GM21786 (cell line): Measurements from ENCODE around the gene CEP128.

Experiments used
- ATAC-seq: cut with Tn5 transposase; IDR thresholded peaks from one replicate; pipeline ENCODE4 v1.9.1; 2021; ENCODE audit not compliant: unreplicated experiment

The CEP128 gene

DNA sequence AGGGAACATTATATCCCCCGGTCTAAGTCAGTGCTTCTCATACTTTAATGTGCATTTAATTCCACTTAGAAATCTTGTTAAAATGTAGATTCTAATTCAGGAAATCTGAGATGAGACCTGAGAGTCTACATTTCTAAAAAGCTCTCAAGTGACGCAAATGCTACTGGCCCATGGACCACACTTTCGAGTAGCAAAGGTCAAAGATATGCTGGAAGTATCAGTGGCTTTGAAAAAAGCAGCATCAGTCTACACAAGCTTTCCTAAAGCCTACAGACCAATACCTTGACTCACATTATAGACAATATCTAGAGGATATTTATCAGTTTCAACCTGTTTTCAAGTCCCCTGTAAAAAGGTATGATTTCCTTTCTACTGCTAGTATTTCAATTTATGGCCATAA is 248.6 kb downstream of the CEP128 start:
- no peak for ATAC-seq

DNA sequence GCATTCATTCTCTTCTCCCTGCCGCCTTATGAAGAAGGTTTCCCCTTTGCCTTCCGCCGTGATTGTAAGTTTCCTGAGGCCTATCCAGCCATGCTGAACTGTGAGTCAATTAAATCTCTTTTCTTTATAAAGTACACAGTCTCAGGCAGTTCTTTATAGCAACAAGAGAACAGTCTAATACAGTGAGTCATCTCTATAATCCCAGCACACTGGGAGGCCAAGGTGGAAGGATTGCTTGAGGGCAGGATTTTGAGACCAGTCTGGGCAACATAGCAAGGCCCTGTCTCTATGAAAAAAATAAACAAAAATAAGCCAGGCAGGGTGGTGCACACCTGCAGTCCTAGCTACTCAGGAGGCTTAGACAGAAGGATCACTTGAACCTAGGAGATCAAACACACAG is 259.9 kb downstream of the CEP128 start:
- ATAC-seq: no peak

DNA sequence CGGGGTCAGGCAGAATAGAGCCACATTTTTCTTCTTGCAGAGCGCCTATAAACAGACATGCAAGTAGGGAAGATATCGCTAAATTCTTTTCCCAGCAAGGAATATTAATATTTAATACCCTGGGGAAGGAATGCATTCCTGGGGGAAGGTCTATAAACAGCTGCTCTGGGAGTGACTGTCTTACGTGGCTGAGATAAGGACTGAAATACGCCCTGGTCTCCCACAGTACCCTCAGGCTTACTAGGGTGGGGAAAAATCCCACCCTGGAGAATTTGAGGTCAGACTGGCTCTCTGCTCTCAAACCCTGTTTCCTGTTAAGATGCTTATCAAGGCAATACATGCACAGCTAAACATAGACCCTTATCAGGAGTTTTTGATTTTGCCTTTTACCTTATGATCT is 262.3 kb downstream of the CEP128 start:
- ATAC-seq: no peak

DNA sequence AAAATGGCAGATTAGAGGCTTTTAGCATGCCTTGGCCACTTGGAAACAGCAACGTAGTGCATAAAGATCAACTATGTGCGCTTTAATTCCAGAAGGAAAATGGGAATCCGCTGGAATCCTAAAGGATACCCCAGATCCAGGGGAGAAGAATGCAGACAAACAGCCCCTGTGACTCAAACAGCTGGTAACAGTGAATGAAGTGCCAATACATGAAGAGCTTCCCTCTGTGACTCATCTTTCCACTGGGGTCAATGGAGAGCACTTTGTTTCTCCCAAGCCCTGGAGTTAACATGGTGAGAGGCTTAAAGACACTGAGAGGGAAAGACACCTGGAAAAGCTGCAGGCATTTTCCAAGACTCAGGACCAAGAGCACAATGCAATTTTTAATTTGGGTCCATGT is 263.1 kb downstream of the CEP128 start:
- no peak for ATAC-seq

DNA sequence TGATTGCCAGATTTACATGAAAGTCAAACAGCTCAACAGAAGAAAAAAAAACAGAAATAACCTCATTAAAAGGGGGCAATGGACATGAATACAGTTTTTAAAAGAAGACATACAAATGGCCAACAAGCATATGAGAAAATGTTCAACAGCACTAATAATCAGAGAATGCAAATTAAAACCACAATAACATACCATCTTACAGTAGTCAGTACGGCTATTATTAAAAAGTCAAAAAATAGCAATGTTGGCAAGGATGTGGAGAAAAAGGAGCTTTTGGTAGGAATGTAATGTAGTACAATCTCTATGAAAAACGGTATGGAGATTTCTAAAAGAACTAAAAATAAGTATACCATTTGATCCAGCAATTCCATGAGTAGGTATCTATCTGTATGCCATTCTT is 272.1 kb downstream of the CEP128 start:
- ATAC-seq: no peak

DNA sequence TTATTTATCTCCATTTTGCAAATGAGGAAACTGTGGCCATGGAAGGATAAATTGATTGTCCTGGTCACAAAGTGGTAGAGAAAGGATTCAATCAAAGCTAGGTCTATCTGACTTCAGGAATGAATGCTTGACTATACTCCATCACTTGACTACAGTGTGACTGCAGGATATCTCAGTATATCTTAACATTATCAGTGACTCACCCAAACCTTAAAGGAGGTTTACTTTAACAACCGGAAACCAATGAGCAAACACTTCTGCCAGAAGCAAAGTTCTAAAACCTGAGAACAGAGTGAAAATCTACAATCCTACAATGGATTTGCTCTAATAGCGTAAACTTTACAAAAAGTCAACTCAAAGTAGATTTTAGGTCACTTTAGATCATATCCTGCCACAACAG is 277.0 kb downstream of the CEP128 start:
- ATAC-seq: no peak

DNA sequence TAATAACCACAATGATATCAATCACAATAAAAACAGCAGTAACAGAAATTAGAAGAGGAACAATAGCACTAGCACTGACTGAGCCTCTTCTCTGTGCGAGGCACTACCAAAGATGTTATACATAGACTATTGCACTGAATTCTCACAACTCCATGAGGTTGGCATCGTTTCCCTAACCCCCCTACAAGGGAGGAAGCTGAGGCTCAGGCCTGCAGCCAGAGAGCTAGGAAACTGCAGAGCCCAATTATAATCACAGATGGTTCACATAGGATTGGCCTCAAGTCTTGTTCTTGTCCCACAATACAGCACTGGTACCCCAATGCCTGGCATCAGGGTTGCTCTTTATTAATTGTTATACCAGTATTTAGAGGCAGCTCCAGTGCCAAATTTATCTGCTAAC is 278.0 kb downstream of the CEP128 start:
- no peak for ATAC-seq

DNA sequence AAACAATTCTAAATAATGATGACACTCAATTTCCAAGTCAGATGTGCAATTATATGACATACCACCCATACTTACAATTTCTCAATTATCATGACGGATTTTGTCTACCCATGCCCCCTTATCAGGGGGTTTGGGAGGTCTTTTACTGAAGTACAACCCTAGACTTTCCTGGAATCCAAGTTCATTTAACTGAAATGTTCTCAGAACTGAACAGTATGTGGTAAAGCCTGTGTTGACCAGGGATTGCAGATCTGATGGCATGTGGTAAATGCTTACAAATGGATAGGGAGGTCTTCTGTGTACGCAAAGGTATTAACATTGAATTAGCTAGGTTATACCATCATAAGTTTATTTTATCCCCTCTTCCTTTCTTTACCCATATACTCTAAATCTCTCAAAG is 281.8 kb downstream of the CEP128 start:
- ATAC-seq: no peak

DNA sequence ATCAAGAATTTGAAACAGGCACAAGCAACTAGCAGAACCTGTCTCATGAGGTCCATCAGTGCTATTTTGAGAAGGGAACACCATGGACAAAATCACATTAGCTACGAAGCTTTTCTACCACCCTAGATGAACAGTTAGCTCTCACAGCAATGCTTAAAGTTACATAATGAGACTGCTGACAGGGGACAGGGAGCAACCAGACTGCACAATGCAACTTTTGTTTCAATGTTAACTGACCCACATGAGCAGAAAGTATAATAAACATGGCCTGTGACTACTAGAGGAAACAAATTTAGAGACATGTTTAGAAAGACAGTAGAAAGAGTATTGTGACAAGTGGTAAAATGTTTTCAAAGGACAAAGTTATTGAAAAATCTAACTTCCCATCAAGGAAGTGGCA is 282.8 kb downstream of the CEP128 start:
- no peak for ATAC-seq

DNA sequence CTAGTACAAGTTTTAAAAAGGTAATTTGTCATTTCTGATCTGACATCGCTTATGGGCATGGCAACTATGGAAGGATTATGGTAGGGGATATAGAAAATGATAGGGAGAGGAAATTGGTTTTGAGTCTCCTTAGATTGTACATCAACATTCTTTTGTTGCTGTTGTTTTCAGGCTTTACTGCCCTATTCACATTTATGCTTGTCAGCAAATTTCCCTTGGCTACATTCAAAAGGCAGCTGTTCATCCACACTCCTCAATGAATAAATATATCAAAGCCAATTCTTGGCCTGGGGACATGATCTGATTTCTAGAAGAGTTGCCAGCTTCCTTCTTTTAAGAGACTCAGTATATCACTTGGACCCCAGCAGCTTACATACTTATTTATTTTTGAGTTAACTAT is 283.4 kb downstream of the CEP128 start:
- ATAC-seq: no peak

DNA sequence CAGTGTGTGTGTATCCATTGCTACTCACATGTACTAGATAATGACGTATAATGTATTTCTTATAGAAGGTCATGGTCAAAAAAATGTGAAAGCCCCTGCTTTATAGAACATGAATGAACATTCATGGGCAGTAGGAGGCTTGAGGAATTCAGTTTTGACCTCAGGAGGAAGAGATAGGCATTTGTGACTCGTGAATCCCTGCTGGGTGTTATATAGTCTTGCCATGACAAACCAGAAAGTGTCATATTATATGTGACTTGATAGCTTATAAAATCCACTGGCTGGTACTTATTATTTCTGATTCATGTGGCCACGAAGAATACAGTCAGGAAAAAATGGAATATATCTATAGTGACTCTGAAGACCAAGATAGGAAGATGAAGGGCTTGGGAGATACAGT is 287.6 kb downstream of the CEP128 start:
- no peak for ATAC-seq

DNA sequence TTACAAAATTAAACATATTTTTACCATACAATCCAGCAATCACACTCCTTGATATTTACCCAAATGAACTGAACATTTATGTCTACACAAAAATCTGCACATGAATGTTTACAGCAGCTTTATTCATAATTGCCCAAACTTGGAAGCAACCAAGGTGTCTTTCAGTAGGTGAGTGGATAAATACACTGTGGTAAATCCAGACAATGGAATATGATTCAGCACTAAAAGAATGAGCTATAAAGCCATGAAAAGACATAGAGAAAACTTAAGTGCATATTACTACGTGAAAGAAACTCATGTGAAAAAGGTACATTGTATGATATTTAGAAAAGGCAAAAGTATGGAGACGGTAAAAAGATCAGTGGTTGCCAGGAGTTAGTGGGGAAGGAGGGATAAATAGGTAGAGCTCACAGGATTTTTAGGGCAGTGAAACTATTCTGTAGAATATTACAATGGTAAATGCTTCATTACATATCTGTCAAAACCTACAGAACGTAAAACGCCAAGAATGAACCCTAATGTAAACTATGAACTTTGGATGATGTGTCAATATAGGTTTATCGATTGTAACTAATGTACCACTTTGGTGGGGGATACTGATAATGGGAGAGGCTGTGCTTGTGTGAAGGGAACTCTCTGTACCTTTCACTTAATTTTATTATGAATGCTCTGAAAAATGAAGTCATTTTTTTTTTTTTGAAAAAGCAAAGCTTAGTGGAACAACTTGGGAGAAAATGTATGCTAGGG is 295.7 kb downstream of the CEP128 start:
- ATAC-seq: no peak

DNA sequence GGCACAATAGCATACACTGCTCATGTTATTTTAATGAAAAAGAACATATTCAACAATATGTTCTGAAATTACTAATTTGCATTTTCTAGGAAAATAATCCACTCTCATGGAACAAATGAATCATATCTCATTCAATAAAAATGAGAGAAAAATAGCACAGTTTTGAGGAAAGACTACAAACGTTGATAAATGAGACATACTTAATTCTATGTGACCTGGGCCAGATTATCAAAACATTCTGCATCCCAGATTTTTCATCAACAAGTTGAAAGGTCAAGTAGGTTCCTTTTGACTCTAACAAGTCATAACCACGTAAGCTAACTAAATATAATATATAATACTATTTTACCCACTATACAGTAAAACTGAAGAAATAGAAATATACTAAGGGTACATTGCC is 296.7 kb downstream of the CEP128 start:
- ATAC-seq: no peak

DNA sequence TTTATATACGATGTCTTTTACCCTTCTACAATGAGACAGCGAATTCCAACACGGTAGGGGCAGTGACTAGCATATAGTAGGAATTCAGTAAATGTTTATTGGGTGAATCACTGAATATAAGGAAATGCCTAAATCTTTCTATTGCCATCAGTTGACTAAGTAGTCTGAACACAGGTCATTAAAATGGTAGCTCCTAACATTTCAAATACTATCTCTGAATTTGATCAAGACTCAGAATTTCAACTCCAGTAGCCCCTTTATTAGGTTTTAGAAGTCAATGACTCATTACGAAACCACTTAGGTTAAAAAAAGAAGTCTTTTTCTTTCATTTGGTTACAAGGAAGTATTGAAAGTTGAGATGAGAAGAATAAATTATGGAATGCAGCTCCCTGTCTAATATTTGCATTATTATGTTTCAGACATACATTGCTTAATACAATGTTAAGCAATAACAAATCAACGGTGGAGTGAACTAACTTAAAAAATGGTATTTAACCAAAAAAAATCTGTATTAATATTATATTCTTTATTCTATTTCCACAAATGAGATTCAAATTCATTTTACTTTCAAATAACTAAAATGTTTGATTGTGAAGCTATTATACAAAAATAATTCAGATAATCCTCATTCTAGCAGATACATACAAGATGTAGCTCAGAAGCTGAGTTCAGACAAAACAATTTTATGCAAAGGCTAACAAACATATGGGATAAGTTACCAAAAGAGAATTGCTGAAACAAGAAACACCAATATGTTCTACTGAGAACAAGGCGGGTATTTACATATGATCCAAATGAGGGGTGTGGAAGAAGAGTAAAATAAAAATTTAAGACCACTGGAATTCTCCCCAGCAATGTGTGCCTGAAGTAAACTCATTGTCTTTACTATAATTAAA is 302.7 kb downstream of the CEP128 start:
- no peak for ATAC-seq

DNA sequence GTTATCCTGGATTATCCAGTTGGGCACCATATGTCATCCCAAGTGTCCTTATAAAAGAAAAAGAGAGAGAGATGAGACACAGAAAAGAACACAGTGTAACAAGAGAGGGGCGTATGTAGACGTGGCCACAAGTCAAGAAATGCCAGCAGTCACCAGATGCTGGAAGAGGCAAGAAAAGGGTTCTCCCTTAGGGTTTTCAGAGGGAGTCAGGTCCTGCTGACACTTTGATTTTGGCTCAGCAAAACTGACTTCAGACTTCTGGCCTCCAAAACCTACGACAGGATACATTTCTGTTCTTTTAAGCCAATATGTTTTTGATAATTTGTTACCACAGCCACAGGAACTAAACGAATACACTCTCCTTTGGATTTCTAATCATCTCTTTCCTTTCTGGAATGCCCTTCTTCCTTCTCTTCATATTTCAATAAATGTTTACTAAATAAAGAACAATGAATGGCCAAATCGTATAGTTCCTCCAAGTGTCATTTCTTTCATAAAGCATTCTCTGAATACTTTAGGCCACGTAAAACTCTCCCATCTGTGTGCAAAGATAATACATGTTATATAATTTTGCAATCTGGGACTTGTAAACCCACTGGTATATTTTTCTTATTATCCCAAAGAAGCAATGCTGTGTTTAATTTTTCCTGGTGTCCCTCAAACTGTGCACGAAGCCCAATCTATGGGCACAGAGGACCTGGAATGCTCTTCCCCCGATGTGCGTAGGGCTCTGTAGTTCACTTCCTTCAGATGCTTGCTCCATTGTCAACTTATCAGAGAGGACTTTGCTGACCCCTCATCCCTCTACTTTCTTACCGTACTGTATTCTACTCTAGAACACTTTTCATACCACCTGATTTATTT is 303.6 kb downstream of the CEP128 start:
- ATAC-seq: no peak

DNA sequence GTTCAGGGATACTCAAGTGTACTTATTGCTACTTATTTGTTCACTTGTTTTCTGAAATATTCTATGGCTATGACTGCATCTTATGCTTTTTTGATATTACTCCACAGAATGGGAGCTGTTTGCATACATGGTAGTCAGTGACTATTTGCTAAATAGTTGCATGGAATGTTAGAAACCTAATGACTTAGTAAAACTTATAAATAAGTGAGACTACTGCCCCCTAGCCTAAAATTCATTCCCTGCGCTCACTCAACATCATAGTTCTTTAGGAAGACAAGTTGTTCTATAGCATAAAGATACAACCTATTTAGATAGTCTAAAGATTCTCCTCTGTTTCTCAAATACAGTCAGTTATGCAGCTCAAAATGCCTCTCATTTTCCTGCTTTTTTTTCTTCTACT is 305.5 kb downstream of the CEP128 start:
- no peak for ATAC-seq

DNA sequence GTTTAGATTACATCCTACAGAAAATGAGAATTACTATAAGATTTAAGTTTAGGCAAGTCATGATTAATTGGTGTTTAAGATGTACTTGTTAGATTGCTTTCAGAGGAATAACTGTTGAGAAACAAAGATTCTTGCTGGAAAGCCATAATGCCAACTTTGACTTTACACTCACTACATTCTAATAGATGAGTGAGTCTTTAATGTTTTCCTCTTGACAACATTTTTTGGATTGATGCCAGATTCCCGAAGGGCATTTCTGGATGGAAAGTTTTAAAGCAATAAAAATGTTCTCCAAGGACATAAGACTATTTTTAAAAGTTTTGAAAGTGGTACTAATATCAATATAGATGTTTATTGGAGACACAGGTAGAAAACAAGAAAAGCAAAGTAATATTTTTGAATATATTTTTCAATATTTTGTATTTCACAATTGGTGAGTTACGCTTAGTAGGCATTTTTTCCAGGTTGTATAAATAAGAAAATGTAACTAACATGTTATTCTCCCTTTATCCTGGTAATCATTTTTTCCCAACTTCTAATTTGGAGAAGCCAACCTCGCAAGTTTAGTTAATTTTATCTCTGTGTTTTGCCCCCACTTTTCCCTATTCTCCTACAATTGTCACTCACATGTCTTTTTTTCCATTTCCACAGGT is 307.3 kb downstream of the CEP128 start:
- ATAC-seq: no peak

DNA sequence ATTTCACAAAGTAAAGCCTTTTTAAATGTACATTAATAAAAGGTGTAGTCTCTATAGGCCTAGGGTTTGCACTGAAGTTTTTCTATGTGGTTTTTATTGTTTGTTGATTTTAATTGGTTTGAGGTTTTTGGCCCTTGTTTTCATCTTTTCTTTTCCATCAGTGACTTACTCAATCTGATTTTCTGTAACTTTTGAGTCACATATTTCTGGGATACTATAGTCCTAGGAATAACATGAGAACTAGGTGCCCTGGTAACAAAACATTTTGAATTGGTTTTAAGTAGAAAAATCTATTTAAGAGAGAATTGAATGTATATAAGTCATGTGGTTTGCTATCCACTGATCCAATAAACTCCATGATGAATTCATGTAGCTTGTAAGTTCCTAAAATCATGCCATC is 311.9 kb downstream of the CEP128 start:
- no peak for ATAC-seq

DNA sequence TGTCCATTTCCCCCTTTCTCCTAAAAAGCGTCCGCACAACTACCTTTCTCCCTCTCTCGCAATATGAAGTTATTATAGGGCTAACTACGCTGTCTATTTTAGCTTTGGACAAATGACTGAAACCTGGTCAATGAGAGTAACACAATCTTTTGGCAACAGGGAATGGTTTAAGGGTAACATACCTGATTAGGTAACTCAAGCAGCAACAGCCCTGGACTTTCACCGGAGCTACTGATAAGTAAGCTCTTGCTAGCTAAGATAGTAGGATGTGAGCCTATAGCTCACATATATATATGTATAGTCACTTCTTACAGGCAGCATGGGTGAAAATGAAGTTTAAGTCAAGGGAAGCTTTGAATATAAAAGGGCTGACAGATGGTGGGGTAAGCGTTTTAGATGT is 313.0 kb downstream of the CEP128 start:
- ATAC-seq: no peak

DNA sequence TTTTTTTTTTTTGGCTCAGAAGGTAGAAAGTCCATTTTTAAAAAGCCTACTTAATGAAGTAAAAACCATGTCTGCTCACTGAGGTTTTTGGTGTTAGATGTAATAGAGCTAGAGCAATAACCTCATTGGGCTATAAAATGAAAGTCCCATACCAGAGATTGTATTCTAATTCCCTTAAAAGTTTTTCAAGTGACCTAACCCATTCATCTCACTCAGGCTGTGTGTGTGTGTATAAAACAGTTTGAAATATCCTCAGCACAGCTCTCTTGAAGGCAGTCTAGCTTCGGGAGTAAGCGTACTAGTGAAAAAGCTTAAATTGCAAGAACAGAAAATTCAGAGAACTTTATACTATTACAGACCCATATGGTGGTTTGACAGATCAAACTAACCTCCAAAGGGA is 313.8 kb downstream of the CEP128 start:
- ATAC-seq: no peak

DNA sequence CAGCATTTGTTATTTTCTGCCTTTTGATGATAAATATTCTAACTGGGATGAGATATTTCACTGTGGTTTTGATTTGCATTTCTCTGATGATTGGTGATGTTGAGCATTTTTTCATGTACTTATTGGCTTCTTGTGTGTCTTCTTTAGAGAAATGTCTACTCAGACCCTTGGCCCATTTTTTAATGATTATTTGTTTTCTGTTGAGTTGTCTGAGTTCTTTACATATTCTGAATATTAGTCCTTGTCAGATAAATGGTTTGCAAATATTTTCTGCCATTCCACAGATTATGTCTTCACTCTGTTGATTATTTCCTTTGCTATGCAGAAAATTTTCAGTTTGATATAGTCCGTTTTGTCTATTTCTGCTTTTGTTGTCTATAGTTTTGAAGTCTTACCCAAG is 317.0 kb downstream of the CEP128 start:
- no peak for ATAC-seq
